Activated CD4-positive, alpha-beta T cell treated with anti-CD3 and anti-CD28 coated beads, Interleukin-2, amount 50 U/mL, for 48 hours (primary cell): Measurements from ENCODE around the gene DGKQ.
"Not testable (repeated sequence)": the region's sequence is repeated elsewhere in the genome, so short reads cannot be mapped to it uniquely, and the experiment has no call there.

Experiments used
- DNase-seq, 2 experiments: peaks; one replicate each; pipeline ENCODE4 v3.0.0-alpha.2; 2020

The DGKQ gene

GRCh38 chr4:918591-918990, 54.8 kb downstream of the DGKQ start:
- not testable (repeated sequence) for DNase-seq

GRCh38 chr4:917992-918391, 55.4 kb downstream of the DGKQ start:
- DNase-seq, result no peak

GRCh38 chr4:917466-917865, 55.9 kb downstream of the DGKQ start:
- no peak for DNase-seq

GRCh38 chr4:915595-915994, 57.8 kb downstream of the DGKQ start:
- no peak for DNase-seq

DNA sequence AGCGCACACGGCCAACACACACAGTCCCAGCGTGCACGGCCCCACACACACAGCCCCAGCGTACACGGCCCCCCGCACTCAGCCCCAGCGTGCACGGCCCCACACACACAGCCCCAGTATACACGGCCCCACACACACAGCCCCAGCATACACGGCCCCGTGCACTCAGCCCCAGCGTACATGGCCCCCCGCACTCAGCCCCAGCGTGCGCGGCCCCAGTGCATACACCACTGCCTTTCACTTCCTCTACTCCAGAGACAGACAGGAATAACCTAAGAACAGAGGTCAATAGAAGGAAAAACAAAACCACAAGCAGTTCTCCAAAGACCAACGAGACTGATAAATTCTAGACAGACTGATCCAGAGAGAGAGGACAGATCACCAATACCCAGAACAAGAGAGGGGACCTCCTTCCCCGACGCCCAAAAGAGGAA, 58.3 kb downstream of the DGKQ start:
- no peak for DNase-seq

GRCh38 chr4:914531-914930, 58.8 kb downstream of the DGKQ start:
- DNase-seq, result no peak

GRCh38 chr4:913280-913618, 60.1 kb downstream of the DGKQ start:
- no peak for DNase-seq

DNA sequence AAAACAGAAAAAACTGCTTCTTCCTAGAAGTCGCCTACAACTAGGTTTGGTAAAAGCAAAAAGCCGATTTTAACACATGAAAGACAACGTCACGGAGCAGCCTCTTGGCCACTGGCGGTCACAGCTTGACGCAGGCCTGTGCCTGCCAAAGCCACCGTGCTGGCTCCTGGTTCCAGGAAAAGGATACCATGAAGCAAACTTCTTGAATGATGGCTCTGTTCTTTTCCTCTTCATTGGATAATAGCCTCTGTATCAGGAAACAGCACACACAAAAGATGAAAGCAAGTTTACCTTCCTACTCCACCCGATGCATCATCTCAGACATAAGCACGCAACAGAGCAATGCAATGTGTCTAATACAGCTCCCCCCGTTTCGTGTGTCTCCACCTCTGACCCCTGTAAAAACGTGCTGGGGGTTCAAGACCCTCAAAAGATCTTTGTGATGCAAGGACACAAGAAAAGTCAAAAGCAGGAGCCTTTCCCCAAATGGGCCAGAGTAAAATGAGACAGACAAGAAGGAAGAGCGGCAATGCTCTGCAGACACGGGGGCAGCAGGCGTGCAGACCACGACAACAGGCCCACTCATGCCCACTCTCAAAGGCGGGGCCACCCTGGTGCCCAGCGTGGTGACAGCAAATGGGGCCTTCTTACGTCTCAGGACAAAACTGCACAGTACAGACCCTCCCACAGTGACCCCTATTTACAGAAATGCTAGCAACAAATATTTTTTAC, 60.7 kb downstream of the DGKQ start:
- no peak for DNase-seq

- DNase-seq, result no peak
Measured at GRCh38 chr4:911871-912490, 61.4 kb downstream of the DGKQ start.

GRCh38 chr4:911221-911751, 62.1 kb downstream of the DGKQ start:
- no peak for DNase-seq

GRCh38 chr4:910366-911091, 62.8 kb downstream of the DGKQ start:
- DNase-seq, result no peak

DNA sequence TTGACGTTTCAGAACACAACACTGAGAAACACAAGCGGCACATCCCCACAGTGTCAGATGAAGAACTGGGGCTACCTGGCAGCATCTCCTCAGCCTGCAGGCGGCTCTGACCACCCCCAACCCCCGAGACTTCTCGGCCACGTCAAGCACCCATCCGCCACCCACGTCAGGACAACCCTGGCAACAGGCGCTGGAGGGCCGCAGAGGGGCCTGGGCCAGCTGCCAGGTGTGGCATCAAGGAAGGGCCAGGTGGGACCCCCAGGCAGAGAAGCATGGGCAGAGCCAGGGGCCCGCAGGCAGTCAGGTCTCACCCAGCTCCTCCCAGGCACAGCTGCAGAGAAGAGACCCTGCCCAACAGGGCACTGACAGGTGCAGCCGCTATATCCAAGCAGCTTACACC, 63.5 kb downstream of the DGKQ start:
- DNase-seq, result no peak

DNA sequence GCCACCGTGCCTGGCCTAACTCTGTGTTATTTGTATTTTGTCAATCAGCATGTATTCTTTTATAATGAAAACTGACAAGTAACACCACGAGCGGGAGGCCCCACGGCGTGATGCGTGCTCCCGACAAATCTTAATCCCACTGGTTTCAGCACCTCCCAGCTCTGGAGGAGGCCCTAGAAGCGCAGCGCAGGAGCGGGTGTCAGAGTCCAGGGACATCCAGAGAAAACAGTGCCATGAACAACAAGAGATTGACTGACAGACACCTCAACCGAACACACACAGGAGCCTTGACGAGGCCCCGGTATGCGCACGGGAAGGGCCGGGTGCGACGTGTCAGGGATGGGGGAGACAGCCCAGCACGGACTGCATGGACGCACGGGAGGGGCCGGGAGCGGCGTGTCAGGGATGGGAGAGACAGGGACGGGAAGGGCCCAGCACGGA, 64.2 kb downstream of the DGKQ start:
- no peak for DNase-seq
